GM23338 (cell line): ENCODE measurements around the gene ZNF609. TPM values are rescaled to one million over a fixed set of nuclear protein-coding genes. Genes with fewer than 3 reads are reported as not detected.

Experiments used
- ATAC-seq: fragments of 200-7000 bp; cut with Tn5 transposase; 3 replicates; pipeline ENCODE4 v1.9.1; 2020
- DNase-seq: peaks from one replicate; pipeline ENCODE4 v3.0.0-alpha.2; 2015; ENCODE audit warnings: low spot score
- H2AFZ ChIP-seq: fragments of 200-600 bp; sonication (generic); 2 replicates; pipeline ENCODE4 v1.8.0; 2016; ENCODE audit warnings: antibody characterized with exemption, mild to moderate bottlenecking, moderate library complexity
- H3F3A ChIP-seq: fragments of 200-600 bp; sonication (generic); replicated peaks from 2 replicates; pipeline ENCODE4 v1.8.0; 2017; ENCODE audit warnings: antibody characterized with exemption, mixed run types, low read depth
- H3K27ac ChIP-seq: fragments of 200-600 bp; sonication (generic); 2 replicates; pipeline ENCODE4 v1.6.1; 2016; ENCODE audit warnings: low read depth
- H3K27me3 ChIP-seq: fragments of 200-600 bp; sonication (generic); 2 replicates; pipeline ENCODE4 v1.8.0; 2016; ENCODE audit warnings: mild to moderate bottlenecking, mixed run types, moderate library complexity; ENCODE audit not compliant: insufficient read depth
- H3K36me3 ChIP-seq: fragments of 200-600 bp; sonication (generic); 2 replicates; pipeline ENCODE4 v1.8.0; 2016; ENCODE audit warnings: mild to moderate bottlenecking; ENCODE audit not compliant: insufficient read depth
- H3K4me1 ChIP-seq: fragments of 200-600 bp; sonication (generic); 2 replicates; pipeline ENCODE4 v1.8.0; 2016; ENCODE audit warnings: mild to moderate bottlenecking, moderate library complexity; ENCODE audit not compliant: insufficient read depth
- H3K4me2 ChIP-seq: fragments of 200-600 bp; sonication (generic); 2 replicates; pipeline ENCODE4 v1.7.1; 2017; ENCODE audit warnings: mixed run types
- H3K4me3 ChIP-seq: fragments of 200-600 bp; sonication (generic); 2 replicates; pipeline ENCODE4 v1.6.1; 2016; ENCODE audit warnings: mixed run types
- H3K79me2 ChIP-seq: fragments of 200-600 bp; sonication (generic); replicated peaks from 2 replicates; pipeline ENCODE4 v1.8.0; 2017; ENCODE audit warnings: mild to moderate bottlenecking; ENCODE audit not compliant: insufficient read depth
- H3K9me2 ChIP-seq: fragments of 200-600 bp; sonication (generic); 2 replicates; pipeline ENCODE4 v1.8.0; 2017; ENCODE audit not compliant: insufficient read depth
- H4K20me1 ChIP-seq: fragments of 200-600 bp; sonication (generic); replicated peaks from 2 replicates; pipeline ENCODE4 v1.8.0; 2017; ENCODE audit warnings: mild to moderate bottlenecking; ENCODE audit not compliant: insufficient read depth
- H3K27ac Mint-ChIP-seq: 2 replicates; pipeline ENCODE4 v1.8.0; 2020; ENCODE audit warnings: inconsistent platforms, mild to moderate bottlenecking, moderate library complexity, mixed read lengths
- H3K27me3 Mint-ChIP-seq: 3 replicates; pipeline ENCODE4 v1.8.0; 2022; ENCODE audit warnings: low read depth, mild to moderate bottlenecking, moderate library complexity, mixed read lengths, inconsistent platforms; ENCODE audit not compliant: insufficient read depth, poor library complexity
- H3K36me3 Mint-ChIP-seq: 3 replicates; pipeline ENCODE4 v1.8.0; 2021; ENCODE audit warnings: low read depth, mild to moderate bottlenecking, inconsistent platforms, moderate library complexity, mixed read lengths
- H3K4me1 Mint-ChIP-seq: 3 replicates; pipeline ENCODE4 v1.8.0; 2020; ENCODE audit warnings: mild to moderate bottlenecking, inconsistent platforms, mixed read lengths
- H3K4me3 Mint-ChIP-seq: 3 replicates; pipeline ENCODE4 v1.8.0; 2021; ENCODE audit warnings: moderate library complexity, mild to moderate bottlenecking, inconsistent platforms, mixed read lengths
- H3K9me3 Mint-ChIP-seq: 3 replicates; pipeline ENCODE4 v1.8.0; 2020; ENCODE audit warnings: moderate library complexity, mild to moderate bottlenecking, inconsistent platforms, mixed read lengths
- CREB1 ChIP-seq: fragments of 250-450 bp; sonication (Bioruptor Pico); IDR thresholded peaks from 2 replicates; pipeline ENCODE4 v1.5.0; 2020; ENCODE audit warnings: low read depth, mild to moderate bottlenecking, moderate library complexity
- ETS1 ChIP-seq: IDR thresholded peaks from 2 replicates; pipeline ENCODE4 v1.6.1; 2016; ENCODE audit warnings: antibody characterized with exemption
- EZH2 ChIP-seq: fragments of 200-600 bp; sonication (generic); IDR thresholded peaks from one replicate; pipeline ENCODE4 v1.8.0; 2017; ENCODE audit warnings: antibody characterized with exemption, mild to moderate bottlenecking, low read depth; ENCODE audit not compliant: unreplicated experiment
- EZH2phosphoT487 ChIP-seq: fragments of 200-600 bp; sonication (generic); IDR thresholded peaks from one replicate; pipeline ENCODE4 v1.8.1; 2018; ENCODE audit warnings: antibody characterized with exemption; ENCODE audit not compliant: unreplicated experiment
- NANOG ChIP-seq: IDR thresholded peaks from 2 replicates; pipeline ENCODE4 v1.6.1; 2016; ENCODE audit warnings: antibody characterized with exemption, borderline replicate concordance
- POLR2AphosphoS5 ChIP-seq: IDR thresholded peaks from 2 replicates; pipeline ENCODE4 v1.6.1; 2016; ENCODE audit warnings: antibody characterized with exemption, low read depth
- STAT1 ChIP-seq: IDR thresholded peaks from one replicate; pipeline ENCODE4 v1.6.1; 2016; ENCODE audit warnings: antibody characterized with exemption; ENCODE audit not compliant: unreplicated experiment
- ZNF114 ChIP-seq: fragments of 250-450 bp; sonication (Bioruptor Pico); IDR thresholded peaks from 2 replicates; pipeline ENCODE4 v1.5.0; 2020; ENCODE audit warnings: mild to moderate bottlenecking, moderate library complexity
- ZNF331 ChIP-seq: fragments of 250-450 bp; sonication (Bioruptor Pico); IDR thresholded peaks from 2 replicates; pipeline ENCODE4 v1.5.0; 2020; ENCODE audit warnings: low read depth, mild to moderate bottlenecking, moderate library complexity
- polyA plus RNA-seq: library from polyadenylated mRNA; unstranded; fragments of >200 nt; fragmentation: Nextera tagmentation; extraction: Ambion mirVana; gene quantifications from 2 replicates; pipeline ENCODE4 v1.2.1, GENCODE V29; 2016
- total RNA-seq: library from RNA; depleted of rRNA; stranded (reverse); fragments of >200 nt; shearing (Covaris generic); gene quantifications from 2 replicates; pipeline ENCODE4 v1.2.3, GENCODE V29; 2014
- TF ChIP-seq, protein P1 (sequence below): fragments of 250-450 bp; sonication (Bioruptor Pico); IDR thresholded peaks from 2 replicates; pipeline ENCODE4 v1.5.0; 2020; ENCODE audit warnings: mild to moderate bottlenecking, moderate library complexity

ZNF609 gene
- total and polyA plus RNA-seq, 2 experiments from 2014 or later = 26.4 to 40.2 TPM

DNA sequence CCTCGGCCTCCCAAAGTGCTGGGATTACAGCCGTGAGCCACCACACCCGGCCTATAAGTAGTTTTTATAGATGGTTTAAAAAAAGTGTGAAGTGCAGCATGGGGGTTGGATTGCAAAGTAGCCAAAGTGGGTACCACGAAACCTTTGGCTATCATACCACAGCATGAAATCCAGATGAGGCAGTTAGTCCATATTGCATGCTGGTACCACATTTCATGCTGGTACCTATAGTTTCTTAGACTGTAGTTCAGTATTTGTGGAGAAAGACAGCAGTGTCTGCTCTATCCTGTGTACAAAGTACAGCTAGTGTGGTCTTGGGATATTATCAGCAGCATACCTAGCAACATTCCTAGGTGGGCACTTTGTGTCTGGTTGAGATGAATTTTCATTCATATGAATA lies 11.8 kb downstream of the ZNF609 start:
- ATAC-seq (no peak), DNase-seq (no peak)
- H3K4me3 Mint-ChIP-seq = no peak overlapping the region
- no peak overlapping the region; the same call in 1 of the 2 replicates for H3K27ac Mint-ChIP-seq
- Histone ChIP-seq H3F3A (no peaks in the 10 kb centered on the region), H3K79me2 (peaks cover 100% of the 10 kb centered on the region), H3K4me2 (no peak overlapping the region), H3K4me3 (no peak overlapping the region), H3K27me3 (no peaks in the 10 kb centered on the region), H2AFZ (no peak overlapping the region), H3K4me1 (no peaks in the 10 kb centered on the region), H3K9me2 (no peaks in the 10 kb centered on the region), H4K20me1 (peaks cover 62% of the 10 kb centered on the region), H3K27ac (no peak overlapping the region), H3K36me3 (no peaks in the 10 kb centered on the region)
- no peaks in the 10 kb centered on the region for H3K27me3 Mint-ChIP-seq
- peaks cover 10% of the 10 kb centered on the region for H3K36me3 Mint-ChIP-seq
- no peaks in the 10 kb centered on the region for H3K9me3 Mint-ChIP-seq
- H3K4me1 Mint-ChIP-seq = peaks cover 14% of the 10 kb centered on the region
- TF ChIP-seq, protein P1, sequence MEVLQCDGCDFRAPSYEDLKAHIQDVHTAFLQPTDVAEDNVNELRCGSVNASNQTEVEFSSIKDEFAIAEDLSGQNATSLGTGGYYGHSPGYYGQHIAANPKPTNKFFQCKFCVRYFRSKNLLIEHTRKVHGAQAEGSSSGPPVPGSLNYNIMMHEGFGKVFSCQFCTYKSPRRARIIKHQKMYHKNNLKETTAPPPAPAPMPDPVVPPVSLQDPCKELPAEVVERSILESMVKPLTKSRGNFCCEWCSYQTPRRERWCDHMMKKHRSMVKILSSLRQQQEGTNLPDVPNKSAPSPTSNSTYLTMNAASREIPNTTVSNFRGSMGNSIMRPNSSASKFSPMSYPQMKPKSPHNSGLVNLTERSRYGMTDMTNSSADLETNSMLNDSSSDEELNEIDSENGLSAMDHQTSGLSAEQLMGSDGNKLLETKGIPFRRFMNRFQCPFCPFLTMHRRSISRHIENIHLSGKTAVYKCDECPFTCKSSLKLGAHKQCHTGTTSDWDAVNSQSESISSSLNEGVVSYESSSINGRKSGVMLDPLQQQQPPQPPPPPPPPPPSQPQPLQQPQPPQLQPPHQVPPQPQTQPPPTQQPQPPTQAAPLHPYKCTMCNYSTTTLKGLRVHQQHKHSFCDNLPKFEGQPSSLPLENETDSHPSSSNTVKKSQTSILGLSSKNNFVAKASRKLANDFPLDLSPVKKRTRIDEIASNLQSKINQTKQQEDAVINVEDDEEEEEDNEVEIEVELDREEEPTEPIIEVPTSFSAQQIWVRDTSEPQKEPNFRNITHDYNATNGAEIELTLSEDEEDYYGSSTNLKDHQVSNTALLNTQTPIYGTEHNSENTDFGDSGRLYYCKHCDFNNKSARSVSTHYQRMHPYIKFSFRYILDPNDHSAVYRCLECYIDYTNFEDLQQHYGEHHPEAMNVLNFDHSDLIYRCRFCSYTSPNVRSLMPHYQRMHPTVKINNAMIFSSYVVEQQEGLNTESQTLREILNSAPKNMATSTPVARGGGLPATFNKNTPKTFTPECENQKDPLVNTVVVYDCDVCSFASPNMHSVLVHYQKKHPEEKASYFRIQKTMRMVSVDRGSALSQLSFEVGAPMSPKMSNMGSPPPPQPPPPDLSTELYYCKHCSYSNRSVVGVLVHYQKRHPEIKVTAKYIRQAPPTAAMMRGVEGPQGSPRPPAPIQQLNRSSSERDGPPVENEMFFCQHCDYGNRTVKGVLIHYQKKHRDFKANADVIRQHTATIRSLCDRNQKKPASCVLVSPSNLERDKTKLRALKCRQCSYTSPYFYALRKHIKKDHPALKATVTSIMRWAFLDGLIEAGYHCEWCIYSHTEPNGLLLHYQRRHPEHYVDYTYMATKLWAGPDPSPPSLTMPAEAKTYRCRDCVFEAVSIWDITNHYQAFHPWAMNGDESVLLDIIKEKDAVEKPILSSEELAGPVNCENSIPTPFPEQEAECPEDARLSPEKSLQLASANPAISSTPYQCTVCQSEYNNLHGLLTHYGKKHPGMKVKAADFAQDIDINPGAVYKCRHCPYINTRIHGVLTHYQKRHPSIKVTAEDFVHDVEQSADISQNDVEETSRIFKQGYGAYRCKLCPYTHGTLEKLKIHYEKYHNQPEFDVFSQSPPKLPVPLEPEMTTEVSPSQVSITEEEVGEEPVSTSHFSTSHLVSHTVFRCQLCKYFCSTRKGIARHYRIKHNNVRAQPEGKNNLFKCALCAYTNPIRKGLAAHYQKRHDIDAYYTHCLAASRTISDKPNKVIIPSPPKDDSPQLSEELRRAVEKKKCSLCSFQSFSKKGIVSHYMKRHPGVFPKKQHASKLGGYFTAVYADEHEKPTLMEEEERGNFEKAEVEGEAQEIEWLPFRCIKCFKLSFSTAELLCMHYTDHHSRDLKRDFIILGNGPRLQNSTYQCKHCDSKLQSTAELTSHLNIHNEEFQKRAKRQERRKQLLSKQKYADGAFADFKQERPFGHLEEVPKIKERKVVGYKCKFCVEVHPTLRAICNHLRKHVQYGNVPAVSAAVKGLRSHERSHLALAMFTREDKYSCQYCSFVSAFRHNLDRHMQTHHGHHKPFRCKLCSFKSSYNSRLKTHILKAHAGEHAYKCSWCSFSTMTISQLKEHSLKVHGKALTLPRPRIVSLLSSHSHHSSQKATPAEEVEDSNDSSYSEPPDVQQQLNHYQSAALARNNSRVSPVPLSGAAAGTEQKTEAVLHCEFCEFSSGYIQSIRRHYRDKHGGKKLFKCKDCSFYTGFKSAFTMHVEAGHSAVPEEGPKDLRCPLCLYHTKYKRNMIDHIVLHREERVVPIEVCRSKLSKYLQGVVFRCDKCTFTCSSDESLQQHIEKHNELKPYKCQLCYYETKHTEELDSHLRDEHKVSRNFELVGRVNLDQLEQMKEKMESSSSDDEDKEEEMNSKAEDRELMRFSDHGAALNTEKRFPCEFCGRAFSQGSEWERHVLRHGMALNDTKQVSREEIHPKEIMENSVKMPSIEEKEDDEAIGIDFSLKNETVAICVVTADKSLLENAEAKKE (CRISPR knock-in tag) = no peak
- no peak for TF ChIP-seq CREB1 (CRISPR knock-in tag)
- TF ChIP-seq POLR2AphosphoS5 = no peak
- no peak for TF ChIP-seq EZH2phosphoT487
- no peak for TF ChIP-seq ETS1
- no peak for TF ChIP-seq ZNF114 (CRISPR knock-in tag)
- TF ChIP-seq ZNF331 (CRISPR knock-in tag) = no peak
- TF ChIP-seq NANOG = no peak
- no peak for TF ChIP-seq STAT1
- no peak for TF ChIP-seq EZH2
